Renal pelvis (tissue), 4 donors: ENCODE results near the gene SSC5D. TPM values are rescaled to one million over a fixed set of nuclear protein-coding genes. Genes with fewer than 3 reads are reported as not detected.

Experiments
- DNase-seq: peaks from one replicate; pipeline ENCODE4 v3.0.0-alpha.2; 2013
- polyA plus RNA-seq, 3 donors: library from polyadenylated mRNA; unstranded; fragments of 120-200 nt; gene quantifications; one replicate each; pipeline ENCODE4 v1.2.1, GENCODE V29; 2013; ENCODE audit not compliant: insufficient read length in 3 of 3

Gene SSC5D
- polyA plus RNA-seq, 3 donors: 1.6 to 4.1 (median 2.1) TPM

- no peak for DNase-seq
Observed at GRCh38 chr19:55454787-55455243, 33.4 kb upstream of the SSC5D start.

DNA sequence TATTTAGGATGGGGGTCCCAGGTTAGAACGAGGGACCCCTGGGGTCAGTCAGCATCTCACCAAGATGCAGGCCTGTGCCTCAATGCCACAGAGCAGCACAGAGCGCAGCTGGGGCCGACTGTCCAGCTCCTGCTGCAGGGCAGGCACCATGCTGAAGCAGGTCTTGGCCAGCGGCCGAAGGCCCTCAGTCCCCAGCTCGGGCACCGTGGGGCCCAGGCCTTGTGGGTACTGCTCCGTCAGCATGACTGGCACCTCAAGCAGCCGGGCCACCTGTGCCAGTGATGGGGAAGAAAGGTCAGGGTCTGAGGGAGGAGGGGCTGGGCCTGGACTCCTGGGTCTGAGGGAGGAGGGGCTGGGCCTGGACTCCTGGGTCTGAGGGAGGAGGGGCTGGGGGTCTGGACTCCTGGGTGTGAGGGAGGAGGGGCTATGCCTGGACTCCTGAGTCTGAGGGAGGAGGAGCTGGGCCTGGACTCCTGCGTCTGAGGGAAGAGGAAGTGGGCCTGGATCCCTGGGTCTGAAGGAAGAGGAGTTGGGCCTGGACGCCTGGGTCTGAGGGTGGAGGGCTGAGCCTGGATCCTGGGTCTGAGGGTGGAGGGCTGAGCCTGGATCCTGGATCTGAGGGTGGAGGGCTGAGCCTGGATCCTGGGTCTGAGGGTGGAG lies 32.5 kb upstream of the SSC5D start:
- no peak for DNase-seq

DNA sequence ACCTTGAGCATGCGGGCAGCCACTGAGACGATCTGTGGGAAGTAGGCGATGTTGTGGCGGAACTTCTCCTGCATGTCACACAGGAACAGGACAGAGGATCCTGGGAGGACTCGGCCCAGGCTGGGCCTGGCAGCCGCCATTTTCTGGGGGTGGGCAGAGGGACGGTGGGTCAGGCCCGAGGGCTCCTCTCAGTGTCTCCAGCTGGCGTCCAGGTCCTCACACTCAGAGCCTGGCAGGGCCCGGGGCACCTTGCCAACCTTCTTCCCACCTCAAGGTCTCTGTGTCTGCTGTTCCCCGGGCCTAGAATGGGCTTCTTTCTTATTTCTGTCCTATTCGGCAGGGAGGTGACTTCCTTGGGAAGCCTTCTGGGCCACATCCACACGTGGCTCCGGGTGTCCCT lies 31.9 kb upstream of the SSC5D start:
- no peak for DNase-seq

DNA sequence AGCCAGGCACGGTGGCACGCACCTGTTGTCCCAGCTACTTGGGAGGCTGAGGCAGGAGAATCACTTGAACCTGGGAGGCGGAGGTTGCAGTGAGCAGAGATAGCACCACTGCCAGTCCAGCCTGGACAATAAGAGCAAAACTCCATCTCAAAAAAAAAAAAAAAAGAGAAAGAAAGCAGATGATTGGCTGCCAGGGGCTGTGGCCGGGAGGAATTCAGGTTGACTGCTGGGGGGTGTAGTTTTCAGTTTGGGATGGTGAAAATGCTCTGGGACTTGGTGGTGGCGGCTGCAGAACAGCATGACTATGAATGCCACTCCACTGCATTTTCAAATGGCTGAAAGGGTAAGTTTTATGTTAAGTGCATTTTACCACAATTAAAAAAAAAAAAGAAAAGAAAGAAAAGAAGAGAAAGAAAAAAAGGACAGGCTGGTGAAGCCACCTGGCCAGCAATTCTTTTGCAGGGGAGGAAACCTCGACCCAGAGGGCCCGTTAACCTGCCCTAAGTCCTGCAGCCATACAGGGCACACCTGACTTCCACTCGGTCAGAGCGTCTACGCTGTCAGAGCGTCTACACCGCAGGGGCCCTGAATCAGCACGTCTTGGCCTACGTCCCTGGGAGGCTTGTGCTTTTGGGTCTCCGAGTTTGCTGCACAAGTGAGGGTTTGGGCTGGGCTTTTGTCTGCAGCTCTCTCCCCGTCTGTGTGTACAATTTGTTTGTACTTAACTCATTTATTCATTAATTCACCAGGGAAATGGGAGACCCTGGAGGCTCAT lies 30.4 kb upstream of the SSC5D start:
- no peak for DNase-seq

GRCh38 chr19:55459551-55459949 lies 28.7 kb upstream of the SSC5D start:
- no peak for DNase-seq

GRCh38 chr19:55459950-55460657 lies 28.1 kb upstream of the SSC5D start:
- no peak for DNase-seq

- DNase-seq: no peak
Observed at GRCh38 chr19:55460670-55461258, 27.5 kb upstream of the SSC5D start.

DNA sequence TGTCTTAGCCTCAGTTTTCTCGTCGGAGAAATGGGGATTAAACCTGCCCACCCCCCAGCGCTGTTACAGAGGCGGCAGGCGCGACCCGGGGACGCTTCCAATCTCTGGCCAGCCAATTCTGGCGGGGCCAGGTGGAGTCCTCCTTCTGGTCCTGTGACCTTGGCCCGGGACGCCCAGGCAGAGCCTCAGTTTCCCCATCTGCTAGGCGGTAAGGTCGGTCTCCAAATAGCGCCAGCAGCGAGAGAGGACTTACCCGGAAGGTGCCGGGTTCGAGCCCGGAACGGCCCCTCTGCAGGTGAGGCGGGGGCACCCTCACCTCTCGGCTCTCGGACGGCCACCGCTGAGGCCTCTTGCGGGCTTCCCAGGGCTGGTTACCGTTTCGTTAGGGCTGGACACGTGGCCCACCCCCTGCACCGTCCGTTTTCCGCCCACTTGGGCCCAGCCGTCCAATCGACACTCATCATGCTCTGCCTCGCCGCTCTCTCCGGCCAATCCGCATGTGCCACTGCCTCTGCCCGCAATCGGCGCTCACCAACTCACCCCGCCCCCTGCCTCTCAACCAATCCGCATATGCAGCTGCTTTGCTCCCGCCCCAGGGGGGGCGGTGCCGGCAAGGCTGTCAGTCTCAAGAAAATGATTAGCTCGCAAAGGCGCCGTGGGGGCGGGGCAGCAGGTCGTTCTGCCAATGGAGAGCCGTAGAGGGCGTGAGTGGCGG lies 26.8 kb upstream of the SSC5D start, which contains the start of gene ISOC2:
ISOC2 (minus strand) TSS at position 384 of the 715 bp plus-strand sequence. CDS start 5,156 bp downstream, outside the sequence.
- DNase-seq: peak; percentile 100

- no peak for DNase-seq
Observed at GRCh38 chr19:55461974-55462626, 26.1 kb upstream of the SSC5D start.

- no peak for DNase-seq
Observed at GRCh38 chr19:55462722-55463121, 25.5 kb upstream of the SSC5D start.

DNA sequence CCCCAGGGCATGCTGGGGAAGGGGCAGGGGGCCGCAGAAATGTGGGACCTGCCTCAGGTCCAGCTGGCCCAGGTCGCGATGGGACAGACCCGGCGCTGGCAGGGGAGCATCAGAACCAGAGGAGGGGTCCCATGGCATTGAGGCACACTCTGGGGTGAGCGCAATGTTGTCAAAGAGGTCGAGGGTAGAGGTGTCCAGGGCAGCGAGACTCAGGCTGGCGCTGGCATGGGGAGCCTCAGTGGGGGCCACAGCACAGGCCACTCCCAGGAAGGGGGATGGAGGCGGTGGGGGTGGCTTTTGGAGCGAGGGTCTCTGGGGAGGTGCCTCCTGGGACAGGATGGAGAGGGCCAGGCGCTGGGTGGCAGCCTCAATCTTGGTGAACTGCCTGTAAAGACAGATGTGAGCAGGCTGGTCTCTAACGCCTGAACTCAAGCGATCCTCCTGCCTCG lies 24.6 kb upstream of the SSC5D start:
- no peak for DNase-seq

DNA sequence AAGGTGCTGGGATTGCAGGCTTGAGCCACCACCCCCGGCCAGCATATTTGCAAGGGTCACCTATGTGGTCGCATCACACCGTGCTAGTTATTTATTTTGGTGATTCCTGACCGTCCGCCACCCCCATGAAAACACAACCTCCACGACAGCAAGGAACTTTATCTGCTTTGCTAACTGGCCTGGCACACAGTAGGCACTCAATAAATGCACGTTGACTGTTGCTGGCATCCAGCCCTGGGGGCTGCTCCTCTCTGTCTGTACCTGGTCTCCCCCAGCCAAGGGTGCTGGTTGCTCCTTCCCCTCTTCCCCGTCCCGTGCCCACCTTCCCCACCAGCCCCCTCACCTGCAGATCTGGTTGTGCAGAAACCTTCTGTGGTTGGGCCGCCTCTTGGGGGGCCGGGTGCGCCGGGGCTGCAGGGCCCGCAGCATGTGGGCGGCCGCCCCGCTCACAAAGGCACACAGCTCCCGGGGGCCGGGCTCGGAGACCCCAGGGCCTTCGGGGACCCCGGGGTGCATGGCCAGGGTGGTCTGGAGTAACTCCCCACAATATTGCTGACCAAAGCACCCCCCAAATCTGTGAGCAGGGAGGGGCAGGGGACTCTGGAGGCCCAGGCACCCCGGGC lies 24.1 kb upstream of the SSC5D start:
- no peak for DNase-seq

- DNase-seq: no peak
Observed at GRCh38 chr19:55464662-55465054, 23.6 kb upstream of the SSC5D start, which contains the start of gene C19orf85. Gene C19orf85 (minus strand): TSS chr19:55464751. CDS start chr19:55464554, 197 bp downstream.

DNA sequence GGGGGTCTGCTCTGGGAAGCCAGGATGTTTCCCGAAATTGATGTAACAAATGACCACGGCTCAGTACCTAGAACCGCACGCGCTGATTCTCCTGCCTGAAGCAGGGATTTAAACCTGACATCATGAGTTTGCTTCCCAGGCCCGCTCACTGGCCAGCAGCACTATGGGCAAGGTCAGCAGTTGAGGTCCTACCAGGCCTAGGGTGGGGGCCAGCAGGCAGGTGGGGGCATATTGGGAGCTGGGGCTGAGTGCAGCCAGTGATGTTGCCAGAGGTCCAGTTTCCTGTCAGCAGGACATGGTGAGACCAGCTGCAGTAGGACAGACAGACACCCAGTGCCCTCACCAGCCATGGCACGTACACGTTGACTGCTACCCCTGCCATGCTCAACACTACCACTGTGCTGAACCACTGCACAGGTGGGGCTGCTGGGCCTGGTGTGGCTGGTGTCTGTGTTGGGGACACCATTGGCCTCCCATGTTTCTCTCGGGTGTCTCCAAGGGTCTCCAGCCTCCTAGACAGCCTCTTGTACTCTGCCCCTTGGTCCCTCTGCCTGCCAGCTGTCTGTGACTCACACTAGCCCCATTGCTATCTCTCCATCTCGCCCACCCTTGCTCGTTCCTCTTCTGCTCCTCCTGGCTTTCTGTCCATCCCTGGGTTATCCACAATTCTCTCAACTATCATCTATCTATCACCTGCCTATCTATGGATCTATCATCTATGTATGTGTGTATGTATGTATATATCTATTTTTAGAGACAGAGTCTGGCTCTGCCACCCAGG lies 22.6 kb upstream of the SSC5D start:
- DNase-seq: no peak

- DNase-seq: no peak
Observed at GRCh38 chr19:55466241-55466614, 22.0 kb upstream of the SSC5D start.

- DNase-seq: no peak
Observed at GRCh38 chr19:55467236-55468053, 20.8 kb upstream of the SSC5D start.

- DNase-seq: no peak
Observed at GRCh38 chr19:55468054-55468393, 20.2 kb upstream of the SSC5D start.

- DNase-seq: no peak
Observed at GRCh38 chr19:55471266-55471665, 17.0 kb upstream of the SSC5D start.

DNA sequence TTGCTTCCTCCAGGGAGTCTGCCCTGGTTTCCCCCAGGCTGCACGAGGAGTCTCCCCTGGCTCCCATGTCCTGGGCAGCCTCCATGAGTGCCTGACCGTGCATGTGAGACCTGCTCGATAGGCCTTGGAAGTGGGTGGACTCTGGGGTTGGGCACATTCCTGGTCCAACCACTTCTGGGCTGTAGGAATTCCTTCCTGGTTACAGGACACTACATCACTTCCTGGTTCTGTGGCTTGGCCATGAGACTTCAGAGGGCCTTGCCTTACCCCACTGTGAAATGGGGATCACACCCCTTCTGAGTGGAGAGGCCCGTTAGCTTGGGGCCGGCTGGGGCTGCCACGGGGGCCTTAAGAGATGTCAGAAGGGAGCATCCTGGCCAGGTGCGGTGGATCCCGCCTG lies 15.8 kb upstream of the SSC5D start:
- DNase-seq: no peak
